ENCODE measurements around the gene TMEM250. TPM values are rescaled to one million over a fixed set of nuclear protein-coding genes. Genes with fewer than 3 reads are reported as not detected.
A peak's percentile ranks its signal among the peaks of the same experiment; 100 is the strongest.

TMEM250 gene
- total RNA-seq, 1 donor from 2014 or later, result 30.7 TPM

DNA sequence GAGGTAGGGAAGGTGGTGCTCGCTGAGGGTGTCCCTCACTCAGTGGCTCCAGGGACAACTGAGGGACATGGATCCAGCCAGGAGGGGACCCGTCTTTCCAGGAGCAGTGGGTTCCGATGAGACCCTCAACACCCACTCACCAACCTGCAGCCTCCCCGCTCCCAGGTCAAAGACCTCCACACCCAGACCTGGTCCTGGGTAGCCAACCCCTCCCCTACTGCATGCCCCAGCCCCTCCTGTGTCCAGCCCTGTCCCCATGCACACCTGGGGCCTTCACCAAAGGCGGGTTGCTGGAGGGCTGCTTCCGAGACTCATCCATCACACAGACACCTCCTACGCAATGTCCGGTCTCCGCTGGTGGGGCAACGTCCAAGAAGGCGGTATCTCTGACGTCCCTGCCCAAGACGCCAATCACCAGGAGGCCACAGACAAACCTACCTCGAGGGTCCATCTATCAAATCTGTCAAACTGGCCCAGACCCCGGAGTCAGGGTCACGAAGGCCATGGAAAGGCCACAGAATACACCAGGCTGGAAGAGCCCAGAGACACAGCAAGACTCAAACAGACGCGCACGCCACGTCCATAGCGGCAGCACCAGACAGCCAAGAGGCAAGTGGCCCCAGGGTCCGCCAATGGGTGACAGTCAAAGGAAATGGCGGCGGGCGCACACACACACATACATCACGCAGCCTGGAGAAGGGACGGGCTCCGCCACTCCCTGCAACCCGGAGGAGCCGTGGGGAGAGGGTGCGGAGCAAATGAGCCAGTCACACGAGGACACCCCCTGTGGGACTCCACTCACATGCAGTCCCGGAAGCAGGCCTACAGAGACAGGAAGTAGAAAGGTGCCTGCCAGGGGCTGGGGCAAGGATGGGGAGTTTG lies 34.4 kb downstream of the TMEM250 start:
- ATAC-seq (no peak), DNase-seq (peak; percentile 59)
- H3K4me1 ChIP-seq, result peaks cover 58% of the 10 kb centered on the region
- intact Hi-C loops (cut with DNase I), result no loop called here
- H3K27ac ChIP-seq, result no peak overlapping the region
- H3K36me3 ChIP-seq, result no peaks in the 10 kb centered on the region
- TF ChIP-seq, protein P1, sequence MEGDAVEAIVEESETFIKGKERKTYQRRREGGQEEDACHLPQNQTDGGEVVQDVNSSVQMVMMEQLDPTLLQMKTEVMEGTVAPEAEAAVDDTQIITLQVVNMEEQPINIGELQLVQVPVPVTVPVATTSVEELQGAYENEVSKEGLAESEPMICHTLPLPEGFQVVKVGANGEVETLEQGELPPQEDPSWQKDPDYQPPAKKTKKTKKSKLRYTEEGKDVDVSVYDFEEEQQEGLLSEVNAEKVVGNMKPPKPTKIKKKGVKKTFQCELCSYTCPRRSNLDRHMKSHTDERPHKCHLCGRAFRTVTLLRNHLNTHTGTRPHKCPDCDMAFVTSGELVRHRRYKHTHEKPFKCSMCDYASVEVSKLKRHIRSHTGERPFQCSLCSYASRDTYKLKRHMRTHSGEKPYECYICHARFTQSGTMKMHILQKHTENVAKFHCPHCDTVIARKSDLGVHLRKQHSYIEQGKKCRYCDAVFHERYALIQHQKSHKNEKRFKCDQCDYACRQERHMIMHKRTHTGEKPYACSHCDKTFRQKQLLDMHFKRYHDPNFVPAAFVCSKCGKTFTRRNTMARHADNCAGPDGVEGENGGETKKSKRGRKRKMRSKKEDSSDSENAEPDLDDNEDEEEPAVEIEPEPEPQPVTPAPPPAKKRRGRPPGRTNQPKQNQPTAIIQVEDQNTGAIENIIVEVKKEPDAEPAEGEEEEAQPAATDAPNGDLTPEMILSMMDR (IDR thresholded peaks at IDR 0.05), result no peak
- H3K27me3 ChIP-seq, result no peaks in the 10 kb centered on the region
- H3K9me3 ChIP-seq, result no peaks in the 10 kb centered on the region
- H3K4me3 ChIP-seq, result no peak overlapping the region

DNA sequence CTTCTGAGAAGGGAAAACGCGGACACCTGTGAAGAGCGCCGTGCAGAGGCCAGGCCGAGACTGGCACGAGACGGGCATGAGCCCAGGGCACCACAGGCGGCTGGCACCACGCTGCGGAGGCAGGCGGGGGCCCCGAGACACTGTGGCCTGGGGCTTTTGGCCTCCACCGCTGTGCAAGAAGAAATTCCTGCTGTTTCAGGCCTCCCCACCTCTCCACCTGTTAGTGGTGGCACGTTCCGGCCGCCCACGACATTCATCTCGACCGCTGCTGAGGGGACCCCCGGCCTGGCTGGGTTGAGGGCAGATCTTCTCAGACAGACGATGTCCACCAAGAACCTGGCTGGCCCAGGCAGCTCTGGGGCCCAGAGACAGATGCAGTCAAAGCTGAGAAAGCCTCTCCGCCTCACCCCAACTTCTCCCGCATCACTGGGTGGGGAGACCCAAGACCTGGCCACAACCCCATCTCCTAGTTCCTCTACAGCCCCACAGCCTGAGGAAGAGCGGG lies 35.1 kb downstream of the TMEM250 start:
- ATAC-seq, result no peak
- peak; percentile 64 for DNase-seq
- Histone ChIP-seq H3K36me3 (no peaks in the 10 kb centered on the region), H3K4me1 (peaks cover 52% of the 10 kb centered on the region), H3K4me3 (no peak overlapping the region), H3K9me3 (no peaks in the 10 kb centered on the region), H3K27ac (no peak overlapping the region), H3K27me3 (no peaks in the 10 kb centered on the region)
- TF ChIP-seq, protein P1 (IDR thresholded peaks at IDR 0.05), result no peak
- intact Hi-C loops (cut with DNase I), result no loop called here

DNA sequence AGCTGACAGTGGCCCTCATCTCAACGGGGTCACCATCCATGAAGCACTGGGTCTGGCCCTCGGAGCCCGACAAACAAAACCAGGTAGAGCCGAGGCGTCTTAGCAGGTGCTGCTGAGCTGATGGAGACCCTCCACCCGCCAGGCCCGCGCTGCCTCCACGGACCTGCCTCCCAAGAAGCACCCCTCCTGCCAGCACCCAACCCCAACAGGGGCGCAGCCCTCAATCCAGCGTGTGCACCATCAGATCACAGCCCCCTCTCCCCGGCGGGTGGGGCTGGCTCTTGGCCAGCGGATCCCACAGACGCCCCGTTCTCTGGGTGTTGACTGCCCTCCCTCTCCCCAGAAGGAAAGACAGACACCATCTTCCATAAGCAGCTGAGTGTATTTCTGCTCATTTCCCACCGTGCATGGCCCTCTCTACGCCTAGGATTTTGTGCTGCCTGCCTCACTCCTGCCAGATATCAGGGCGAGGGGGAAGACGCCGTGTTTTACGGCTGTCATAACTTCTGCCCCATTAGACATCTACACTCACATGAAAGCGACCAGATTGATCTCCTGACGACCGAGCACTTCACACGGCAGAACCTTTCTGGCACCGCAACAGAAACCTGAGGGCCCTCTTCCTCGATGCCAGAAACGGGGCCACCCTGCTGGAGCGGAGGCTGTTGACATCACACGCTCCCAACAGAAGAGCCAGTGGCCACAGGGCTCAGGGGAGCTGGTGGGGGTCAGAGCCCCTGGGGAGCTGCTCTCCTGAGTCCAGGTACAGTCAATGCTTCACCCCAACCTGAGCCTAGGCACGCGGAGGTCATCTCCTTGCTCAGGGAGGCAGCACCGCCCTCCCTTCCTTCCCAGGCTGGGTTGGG lies 35.9 kb downstream of the TMEM250 start:
- no peak for ATAC-seq
- Histone ChIP-seq H3K4me1 (peaks cover 48% of the 10 kb centered on the region), H3K4me3 (no peak overlapping the region), H3K9me3 (no peaks in the 10 kb centered on the region), H3K27me3 (no peaks in the 10 kb centered on the region), H3K36me3 (no peaks in the 10 kb centered on the region), H3K27ac (no peak overlapping the region)
- intact Hi-C loops (cut with DNase I), result no loop called here
- TF ChIP-seq, protein P1 (IDR thresholded peaks at IDR 0.05), result no peak
- peak; percentile 52 for DNase-seq

DNA sequence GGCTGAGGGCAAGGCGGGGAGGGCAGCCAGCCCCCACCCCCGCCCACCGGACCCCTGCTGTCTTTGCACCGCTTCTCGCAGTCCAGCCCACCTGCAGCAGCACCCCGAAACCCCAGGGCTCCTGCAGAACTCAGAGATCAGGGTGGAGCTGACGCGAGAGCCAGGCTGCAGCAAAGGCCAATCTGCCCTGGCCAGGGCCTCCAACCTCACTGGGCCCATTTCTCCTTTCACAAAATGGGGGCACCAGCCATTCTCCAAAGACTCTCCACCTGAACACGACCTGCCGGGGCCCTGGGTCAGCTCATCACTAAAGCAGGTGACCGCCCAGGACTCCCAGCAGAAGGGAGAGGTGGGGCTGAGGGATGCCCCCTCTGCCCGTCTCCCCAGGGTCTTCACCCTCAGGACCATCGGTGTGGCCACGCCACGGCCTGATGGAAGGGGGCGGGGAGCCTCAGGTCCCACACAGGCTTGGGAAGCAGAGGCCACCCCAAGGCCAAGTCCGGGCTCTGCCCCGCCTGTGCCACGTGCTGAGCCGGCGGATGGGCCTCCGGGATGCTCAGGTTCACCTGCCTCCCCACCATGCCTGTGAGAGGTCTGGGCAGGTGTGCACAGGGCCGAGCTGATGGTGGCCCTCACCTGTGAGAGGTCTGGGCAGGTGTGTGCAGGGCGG lies 36.7 kb downstream of the TMEM250 start:
- Histone ChIP-seq H3K9me3 (no peaks in the 10 kb centered on the region), H3K27me3 (no peaks in the 10 kb centered on the region), H3K4me1 (peaks cover 47% of the 10 kb centered on the region), H3K36me3 (no peaks in the 10 kb centered on the region), H3K4me3 (no peak overlapping the region), H3K27ac (no peak overlapping the region)
- TF ChIP-seq, protein P1 (IDR thresholded peaks at IDR 0.05), result no peak
- ATAC-seq, result no peak
- intact Hi-C loops (cut with DNase I), result no loop called here
- peak; percentile 69 for DNase-seq

DNA sequence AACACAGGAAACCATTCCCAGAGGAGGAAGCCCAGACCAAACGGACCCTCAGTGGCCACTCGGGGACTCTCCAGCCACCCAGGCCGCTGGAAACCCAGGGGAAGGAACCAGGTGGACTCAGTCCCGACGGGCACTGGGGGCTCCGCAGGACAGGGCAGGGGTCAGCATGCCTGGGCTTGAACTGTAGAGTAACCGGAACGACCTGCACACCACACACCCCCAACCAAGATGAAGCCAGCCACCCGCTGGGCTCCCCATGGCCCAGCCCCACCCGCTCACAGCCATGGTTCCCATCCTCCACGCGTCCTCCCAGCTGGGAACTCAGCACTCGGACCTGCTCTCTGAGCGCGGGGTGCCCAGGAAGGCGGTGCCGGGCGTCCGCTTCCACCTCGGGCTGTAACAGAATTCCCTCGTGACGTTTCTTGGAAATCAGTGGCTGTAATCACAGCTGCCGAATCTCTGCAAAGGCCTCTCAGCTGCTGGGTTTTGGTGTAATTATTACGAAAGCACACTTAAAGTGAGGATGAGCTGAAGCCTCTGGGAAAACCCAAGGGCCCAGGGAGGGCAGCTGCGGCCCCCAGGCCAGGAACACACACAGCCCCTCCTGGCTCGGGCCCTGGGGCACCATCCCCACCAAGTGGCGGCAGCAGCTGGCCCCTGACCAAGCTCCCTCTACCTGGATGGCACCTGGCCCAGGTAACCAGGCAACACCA lies 37.4 kb downstream of the TMEM250 start:
- no peak overlapping the region for H3K4me3 ChIP-seq
- no peak overlapping the region for H3K27ac ChIP-seq
- DNase-seq (no peak), ATAC-seq (no peak)
- peaks cover 40% of the 10 kb centered on the region for H3K4me1 ChIP-seq
- H3K36me3 ChIP-seq, result no peaks in the 10 kb centered on the region
- intact Hi-C loops (cut with DNase I), result no loop called here
- TF ChIP-seq, protein P1 (IDR thresholded peaks at IDR 0.05), result no peak
- no peaks in the 10 kb centered on the region for H3K9me3 ChIP-seq
- H3K27me3 ChIP-seq, result no peaks in the 10 kb centered on the region
